ENCODE results near the gene PSTPIP1.
"Not testable (repeated sequence)": the region's sequence is repeated elsewhere in the genome, so short reads cannot be mapped to it uniquely, and the experiment has no call there.

The PSTPIP1 gene

DNA sequence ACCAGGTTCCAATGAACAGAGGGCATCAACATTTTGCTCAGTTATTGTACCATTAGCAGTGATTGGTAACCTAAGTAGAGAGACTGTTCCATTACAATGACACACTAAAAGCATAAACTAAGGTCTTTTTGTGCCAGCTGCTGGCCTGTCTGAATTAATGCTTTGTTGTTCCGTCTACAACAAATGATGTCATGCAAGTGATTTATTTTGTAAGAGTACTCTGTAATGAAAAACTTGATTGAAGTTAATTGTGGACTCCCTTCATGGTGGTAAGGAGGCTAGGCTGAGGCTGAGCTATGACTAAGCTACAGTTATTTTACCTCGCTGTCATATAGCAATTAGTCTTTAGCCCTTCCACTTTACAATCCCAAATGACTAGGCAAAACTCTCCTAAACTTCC is 40.2 kb upstream of the PSTPIP1 start:
- H3K36me3 Mint-ChIP-seq (ENCODE audit: low read depth) = peaks cover 15% of the 10 kb centered on the region
- TF ChIP-seq, protein P1, sequence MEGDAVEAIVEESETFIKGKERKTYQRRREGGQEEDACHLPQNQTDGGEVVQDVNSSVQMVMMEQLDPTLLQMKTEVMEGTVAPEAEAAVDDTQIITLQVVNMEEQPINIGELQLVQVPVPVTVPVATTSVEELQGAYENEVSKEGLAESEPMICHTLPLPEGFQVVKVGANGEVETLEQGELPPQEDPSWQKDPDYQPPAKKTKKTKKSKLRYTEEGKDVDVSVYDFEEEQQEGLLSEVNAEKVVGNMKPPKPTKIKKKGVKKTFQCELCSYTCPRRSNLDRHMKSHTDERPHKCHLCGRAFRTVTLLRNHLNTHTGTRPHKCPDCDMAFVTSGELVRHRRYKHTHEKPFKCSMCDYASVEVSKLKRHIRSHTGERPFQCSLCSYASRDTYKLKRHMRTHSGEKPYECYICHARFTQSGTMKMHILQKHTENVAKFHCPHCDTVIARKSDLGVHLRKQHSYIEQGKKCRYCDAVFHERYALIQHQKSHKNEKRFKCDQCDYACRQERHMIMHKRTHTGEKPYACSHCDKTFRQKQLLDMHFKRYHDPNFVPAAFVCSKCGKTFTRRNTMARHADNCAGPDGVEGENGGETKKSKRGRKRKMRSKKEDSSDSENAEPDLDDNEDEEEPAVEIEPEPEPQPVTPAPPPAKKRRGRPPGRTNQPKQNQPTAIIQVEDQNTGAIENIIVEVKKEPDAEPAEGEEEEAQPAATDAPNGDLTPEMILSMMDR (IDR thresholded peaks at IDR 0.05; ENCODE audit: unreplicated experiment in 3 of 3) = no peak
- no peaks in the 10 kb centered on the region for H3K4me1 Mint-ChIP-seq
- no peaks in the 10 kb centered on the region for H3K27me3 Mint-ChIP-seq (ENCODE audit: low read depth)
- H3K27ac Mint-ChIP-seq = no peak overlapping the region
- no peaks in the 10 kb centered on the region for H3K9me3 Mint-ChIP-seq
- no peak overlapping the region for H3K4me3 Mint-ChIP-seq

DNA sequence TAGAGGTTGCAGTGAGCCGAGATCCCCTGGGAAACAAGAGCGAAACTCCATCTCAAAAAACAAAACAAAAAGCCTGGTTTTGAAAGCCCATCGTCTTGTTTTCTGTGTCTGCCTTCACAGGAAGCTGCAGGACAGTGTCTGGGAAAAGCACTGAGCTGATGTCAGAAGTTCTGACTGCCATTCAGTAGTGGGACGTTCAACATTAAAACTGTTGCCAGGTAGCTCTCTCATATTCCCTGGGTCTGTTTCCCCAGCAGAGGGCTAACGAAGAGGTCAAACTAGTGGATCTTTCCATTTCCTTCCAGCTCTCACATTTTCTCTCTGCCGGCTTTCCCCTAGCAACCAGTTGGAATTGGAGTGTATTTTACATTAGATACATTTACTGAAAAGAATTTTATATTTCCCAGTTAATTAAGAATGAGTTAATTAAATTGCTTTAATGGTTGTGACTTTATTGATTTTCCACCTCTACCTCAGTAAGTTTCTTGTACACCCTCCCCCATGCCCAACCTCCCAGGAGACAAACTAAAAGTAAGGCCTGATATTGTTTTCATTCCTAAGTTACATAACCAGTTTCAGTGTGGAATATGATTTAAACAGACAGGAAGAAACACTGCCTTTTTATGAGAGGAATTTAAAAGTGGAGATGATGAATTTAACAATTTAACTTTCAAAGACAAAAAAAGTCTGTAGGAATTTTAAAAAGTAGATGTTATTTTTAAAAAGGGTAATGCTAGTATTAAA is 33.5 kb upstream of the PSTPIP1 start:
- peaks cover 17% of the 10 kb centered on the region for H3K27me3 Mint-ChIP-seq (ENCODE audit: low read depth)
- TF ChIP-seq, protein P1 (IDR thresholded peaks at IDR 0.05; ENCODE audit: unreplicated experiment in 3 of 3) = no peak
- no peaks in the 10 kb centered on the region for H3K9me3 Mint-ChIP-seq
- H3K36me3 Mint-ChIP-seq (ENCODE audit: low read depth) = no peaks in the 10 kb centered on the region
- H3K27ac Mint-ChIP-seq = peak overlapping the region; percentile 14 to 22 (median 20)
- no peak overlapping the region for H3K4me3 Mint-ChIP-seq
- peaks cover 30% of the 10 kb centered on the region for H3K4me1 Mint-ChIP-seq

DNA sequence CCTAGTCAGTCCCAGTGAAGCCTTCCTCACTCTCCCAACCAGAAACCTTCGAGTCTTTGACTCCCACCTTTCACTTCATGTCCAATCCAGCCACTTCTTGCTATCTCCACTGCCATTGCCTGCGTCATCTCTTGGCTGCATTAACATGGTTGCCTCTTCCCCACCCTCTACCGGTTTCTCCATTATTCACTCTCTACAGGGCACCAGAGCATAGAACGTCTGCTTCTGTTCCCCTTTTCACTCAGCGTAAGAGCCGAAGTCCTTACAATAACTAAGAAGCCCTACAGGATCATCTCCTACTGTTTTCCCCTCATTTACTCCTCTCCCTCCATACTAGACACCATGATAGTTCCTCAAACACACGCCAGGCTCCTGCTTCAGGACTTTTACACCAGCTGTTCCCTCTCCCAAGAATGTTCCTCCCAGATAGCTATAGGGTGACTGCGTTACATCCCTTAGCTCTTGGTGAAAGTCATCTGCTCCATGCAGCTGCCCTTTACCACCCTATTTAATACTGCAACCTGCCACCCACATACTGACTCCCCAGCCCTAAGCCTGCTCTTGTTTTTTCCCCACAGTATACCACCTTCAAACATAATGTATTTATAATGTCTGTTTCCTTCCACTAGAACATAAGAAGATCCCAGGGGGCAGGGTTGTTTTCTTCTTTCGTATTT is 32.5 kb upstream of the PSTPIP1 start:
- Mint-ChIP-seq H3K27ac (peak overlapping the region in 2 of 3 experiments; percentile 4 to 70), H3K9me3 (no peaks in the 10 kb centered on the region), H3K4me3 (no peak overlapping the region), H3K36me3 (ENCODE audit: low read depth) (no peaks in the 10 kb centered on the region), H3K4me1 (peaks cover 30% of the 10 kb centered on the region), H3K27me3 (ENCODE audit: low read depth) (peaks cover 20% of the 10 kb centered on the region)
- TF ChIP-seq, protein P1 (IDR thresholded peaks at IDR 0.05; ENCODE audit: unreplicated experiment in 3 of 3) = no peak

DNA sequence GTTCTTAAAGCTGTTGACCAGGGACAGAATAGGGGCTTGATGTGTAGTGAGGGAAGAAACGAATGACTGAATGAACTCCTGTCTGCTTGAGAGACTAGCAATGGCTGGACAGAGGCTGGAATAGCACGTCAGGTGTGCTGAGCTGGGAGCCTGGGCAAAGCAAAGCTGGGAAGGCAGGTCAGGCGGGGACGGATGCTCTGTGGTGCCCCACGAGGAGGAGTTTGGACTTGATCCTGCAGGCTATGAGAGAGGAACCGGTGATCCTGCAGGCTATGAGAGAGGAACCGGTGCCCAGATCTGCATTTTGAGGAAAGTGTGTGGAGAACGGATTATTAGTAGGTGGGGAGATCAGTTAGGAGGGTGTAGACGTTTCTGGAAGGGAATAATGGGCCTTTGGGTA is 31.3 kb upstream of the PSTPIP1 start:
- Mint-ChIP-seq H3K27me3 (ENCODE audit: low read depth) (peaks cover 21% of the 10 kb centered on the region), H3K4me1 (peaks cover 30% of the 10 kb centered on the region), H3K9me3 (no peaks in the 10 kb centered on the region), H3K36me3 (ENCODE audit: low read depth) (no peaks in the 10 kb centered on the region), H3K27ac (peak overlapping the region; percentile 1 to 21 (median 16)), H3K4me3 (no peak overlapping the region)
- TF ChIP-seq, protein P1 (IDR thresholded peaks at IDR 0.05; ENCODE audit: unreplicated experiment in 3 of 3) = no peak

- no peak overlapping the region for H3K4me3 Mint-ChIP-seq
- H3K4me1 Mint-ChIP-seq = peaks cover 30% of the 10 kb centered on the region
- H3K27ac Mint-ChIP-seq = peak overlapping the region in 1 of 3 experiments; percentile 16
- H3K27me3 Mint-ChIP-seq (ENCODE audit: low read depth) = peaks cover 24% of the 10 kb centered on the region
- H3K36me3 Mint-ChIP-seq (ENCODE audit: low read depth) = no peaks in the 10 kb centered on the region
- TF ChIP-seq, protein P1 (IDR thresholded peaks at IDR 0.05; ENCODE audit: unreplicated experiment in 3 of 3) = no peak
- no peaks in the 10 kb centered on the region for H3K9me3 Mint-ChIP-seq
Measured at GRCh38 chr15:76964157-76964556, 30.8 kb upstream of the PSTPIP1 start.

- H3K4me3 Mint-ChIP-seq; H3K9me3 Mint-ChIP-seq; H3K27ac Mint-ChIP-seq; H3K36me3 Mint-ChIP-seq (ENCODE audit: low read depth): not testable (repeated sequence)
- peaks cover 27% of the 10 kb centered on the region for H3K27me3 Mint-ChIP-seq (ENCODE audit: low read depth)
- H3K4me1 Mint-ChIP-seq = peaks cover 30% of the 10 kb centered on the region
Measured at GRCh38 chr15:76966051-76966450, 28.9 kb upstream of the PSTPIP1 start.
